ENCODE results near the gene ZDHHC5.

The ZDHHC5 gene

GRCh38 chr11:57667736-57668433, at the start of gene ZDHHC5:
Gene ZDHHC5 (plus strand): TSS chr11:57668114. CDS start chr11:57673091, 4,977 bp downstream.
- DNase-seq: peak; percentile 100

GRCh38 chr11:57618438-57618837, 49.5 kb upstream of the ZDHHC5 start:
- no peak for DNase-seq

- no peak for DNase-seq
These were observed 48.6 kb upstream of the ZDHHC5 start for GRCh38 chr11:57619331-57619730.

GRCh38 chr11:57620467-57620866, 47.4 kb upstream of the ZDHHC5 start:
- DNase-seq: no peak

GRCh38 chr11:57622263-57622662, 45.7 kb upstream of the ZDHHC5 start:
- no peak for DNase-seq

GRCh38 chr11:57624864-57625263, 43.0 kb upstream of the ZDHHC5 start:
- DNase-seq: no peak

- DNase-seq: no peak
These were observed 41.0 kb upstream of the ZDHHC5 start for GRCh38 chr11:57626895-57627294.

GRCh38 chr11:57630171-57630570, 37.7 kb upstream of the ZDHHC5 start:
- DNase-seq: no peak

- no peak for DNase-seq
These were observed 35.8 kb upstream of the ZDHHC5 start for GRCh38 chr11:57632116-57632515.

GRCh38 chr11:57633394-57634070, 34.4 kb upstream of the ZDHHC5 start:
- no peak for DNase-seq

- no peak for DNase-seq
These were observed 33.6 kb upstream of the ZDHHC5 start for GRCh38 chr11:57634311-57634710.

- DNase-seq: no peak
These were observed 32.7 kb upstream of the ZDHHC5 start for GRCh38 chr11:57635246-57635645.

GRCh38 chr11:57637626-57638004, 30.3 kb upstream of the ZDHHC5 start:
- no peak for DNase-seq

GRCh38 chr11:57638005-57638781, 29.7 kb upstream of the ZDHHC5 start:
- DNase-seq: peak; percentile 94

GRCh38 chr11:57638811-57639320, 29.0 kb upstream of the ZDHHC5 start:
- peak; percentile 38 for DNase-seq

- peak; percentile 91 for DNase-seq
These were observed 28.4 kb upstream of the ZDHHC5 start for GRCh38 chr11:57639321-57640067.

- no peak for DNase-seq
These were observed 27.7 kb upstream of the ZDHHC5 start for GRCh38 chr11:57640068-57640800.

- peak; percentile 52 for DNase-seq
These were observed 26.7 kb upstream of the ZDHHC5 start for GRCh38 chr11:57641011-57641807.

GRCh38 chr11:57643802-57644201, 24.1 kb upstream of the ZDHHC5 start:
- no peak for DNase-seq

GRCh38 chr11:57644748-57645688, 22.9 kb upstream of the ZDHHC5 start:
- DNase-seq: peak; percentile 83
